Fibroblast of the aortic adventitia (primary cell): ENCODE results near the gene GSS. TPM values are rescaled to one million over a fixed set of nuclear protein-coding genes. Genes with fewer than 3 reads are reported as not detected.

Experiments used
- DNase-seq: peaks from one replicate; pipeline ENCODE4 v3.0.0-alpha.2; 2010; ENCODE audit warnings: low read depth
- H3K4me3 ChIP-seq: 2 replicates; pipeline ENCODE4 v1.5.1; 2011; ENCODE audit warnings: low read depth, mild to moderate bottlenecking, control low read depth, low read length, moderate library complexity
- CTCF ChIP-seq: IDR thresholded peaks from 2 replicates; pipeline ENCODE4 v1.5.1; 2011; ENCODE audit warnings: mild to moderate bottlenecking, low read length, control low read depth, inconsistent platforms; ENCODE audit not compliant: insufficient read depth
- total RNA-seq: library from RNA; depleted of rRNA; stranded (reverse); fragments of >200 nt; gene quantifications from 2 replicates; pipeline ENCODE4 v1.2.3, GENCODE V29; 2012; ENCODE audit warnings: low replicate concordance

GSS gene
- total RNA-seq, 1 donor = 57.8 TPM

DNA sequence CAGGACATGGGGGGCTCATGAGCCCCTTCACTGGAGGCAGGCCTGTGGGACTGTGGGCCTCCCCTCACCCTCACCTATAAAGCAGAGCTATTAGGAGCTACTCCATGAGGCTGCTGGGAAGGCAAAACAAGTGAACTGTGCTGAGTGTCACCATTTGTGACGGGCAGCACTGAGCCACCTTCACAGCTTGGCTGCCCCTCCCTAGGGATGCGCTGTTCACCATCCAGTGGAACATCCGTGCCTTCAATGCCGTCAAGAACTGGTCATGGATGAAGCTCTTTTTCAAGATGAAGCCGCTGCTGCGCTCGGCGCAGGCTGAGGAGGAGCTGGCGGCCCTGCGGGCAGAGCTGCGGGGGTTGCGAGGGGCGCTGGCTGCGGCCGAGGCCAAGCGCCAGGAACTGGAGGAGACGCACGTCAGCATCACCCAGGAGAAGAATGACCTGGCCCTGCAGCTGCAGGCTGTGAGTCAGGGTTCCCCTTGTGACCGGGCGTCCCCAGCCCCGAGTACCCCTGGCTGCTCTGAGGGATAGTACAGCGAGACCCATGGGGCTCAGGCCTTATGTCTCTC, 38.4 kb upstream of the GSS start:
- DNase-seq = no peak
- H3K4me3 ChIP-seq = no peak overlapping the region
- no peak for TF ChIP-seq CTCF

GRCh38 chr20:34992751-34993417, 37.3 kb upstream of the GSS start:
- no peak overlapping the region for H3K4me3 ChIP-seq
- no peak for TF ChIP-seq CTCF
- DNase-seq = no peak

GRCh38 chr20:34990661-34991214, 35.1 kb upstream of the GSS start:
- no peak for TF ChIP-seq CTCF
- H3K4me3 ChIP-seq = no peak overlapping the region
- no peak for DNase-seq

DNA sequence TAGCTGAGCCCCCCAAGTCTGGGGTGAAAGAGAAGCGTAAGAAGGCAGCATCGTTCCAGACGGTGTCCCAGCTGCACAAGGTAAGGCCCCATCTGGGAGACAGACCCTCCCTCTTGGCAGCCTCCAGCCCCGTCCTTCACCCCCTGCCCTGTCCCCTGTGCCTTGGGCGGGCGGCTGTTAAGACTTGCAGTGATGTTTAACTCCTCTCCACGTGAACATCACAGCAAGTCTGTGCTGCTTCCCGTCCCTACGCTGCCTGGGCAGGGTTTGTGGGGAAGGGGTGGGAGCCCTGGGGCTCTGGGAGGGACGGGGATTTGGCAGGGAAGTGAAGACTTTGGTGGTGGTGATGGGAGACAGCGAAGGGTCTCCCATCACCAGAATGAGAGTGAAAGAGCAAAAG, 34.6 kb upstream of the GSS start:
- DNase-seq = no peak
- H3K4me3 ChIP-seq = no peak overlapping the region
- no peak for TF ChIP-seq CTCF

DNA sequence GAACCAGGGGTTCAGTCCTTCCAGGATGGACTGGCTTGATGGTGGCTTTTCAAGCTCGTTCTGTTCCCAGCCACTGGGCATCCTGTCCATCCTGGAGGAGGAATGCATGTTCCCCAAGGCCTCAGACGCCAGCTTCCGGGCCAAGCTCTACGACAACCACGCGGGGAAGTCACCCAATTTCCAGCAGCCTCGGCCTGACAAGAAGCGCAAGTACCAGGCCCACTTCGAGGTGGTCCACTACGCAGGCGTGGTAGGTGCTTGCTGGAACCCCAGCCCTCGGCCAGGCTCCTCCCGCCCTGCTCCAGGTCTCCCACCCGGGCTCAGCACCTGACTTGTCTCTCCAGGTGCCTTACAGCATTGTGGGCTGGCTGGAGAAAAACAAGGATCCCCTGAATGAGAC, 34.1 kb upstream of the GSS start:
- H3K4me3 ChIP-seq = no peak overlapping the region
- DNase-seq = no peak
- TF ChIP-seq CTCF = no peak

DNA sequence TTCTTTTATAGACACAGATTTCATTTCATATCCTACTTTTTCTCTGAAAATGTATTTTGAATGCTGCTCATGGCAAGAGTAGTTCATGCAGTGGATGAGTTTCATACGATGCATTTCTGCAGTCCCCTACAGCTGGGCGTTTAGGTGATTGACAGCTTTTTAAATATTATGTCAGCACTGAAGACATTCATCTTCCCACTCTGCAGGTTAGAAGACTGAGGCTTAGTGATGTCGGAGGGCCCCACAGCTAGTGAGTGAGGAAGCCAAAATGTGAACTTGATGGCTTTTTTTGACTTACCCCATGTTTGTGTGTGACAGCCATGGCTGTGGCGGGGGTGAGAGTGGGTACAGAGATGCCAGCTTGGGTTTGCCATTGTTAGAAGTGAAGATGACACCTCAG, 33.5 kb upstream of the GSS start:
- DNase-seq = no peak
- TF ChIP-seq CTCF = no peak
- H3K4me3 ChIP-seq = no peak overlapping the region
